NCI-H345 (cell line): Measurements from ENCODE around the gene IZUMO3.
"Not testable (repeated sequence)": the region's sequence is repeated elsewhere in the genome, so short reads cannot be mapped to it uniquely, and the experiment has no call there.

ENCODE experiments used
- DNase-seq: peaks from one replicate; lab custom pipeline; 2025; lab: John Stamatoyannopoulos, UW

The IZUMO3 gene, protein sequence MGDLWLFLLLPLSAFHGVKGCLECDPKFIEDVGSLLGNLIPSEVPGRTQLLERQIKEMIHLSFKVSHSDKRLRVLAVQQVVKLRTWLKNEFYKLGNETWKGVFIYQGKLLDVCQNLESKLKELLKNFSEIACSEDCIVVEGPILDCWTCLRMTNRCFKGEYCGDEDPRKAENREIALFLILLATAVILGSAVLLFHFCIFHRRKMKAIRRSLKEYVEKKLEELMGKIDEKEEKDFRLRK

DNA sequence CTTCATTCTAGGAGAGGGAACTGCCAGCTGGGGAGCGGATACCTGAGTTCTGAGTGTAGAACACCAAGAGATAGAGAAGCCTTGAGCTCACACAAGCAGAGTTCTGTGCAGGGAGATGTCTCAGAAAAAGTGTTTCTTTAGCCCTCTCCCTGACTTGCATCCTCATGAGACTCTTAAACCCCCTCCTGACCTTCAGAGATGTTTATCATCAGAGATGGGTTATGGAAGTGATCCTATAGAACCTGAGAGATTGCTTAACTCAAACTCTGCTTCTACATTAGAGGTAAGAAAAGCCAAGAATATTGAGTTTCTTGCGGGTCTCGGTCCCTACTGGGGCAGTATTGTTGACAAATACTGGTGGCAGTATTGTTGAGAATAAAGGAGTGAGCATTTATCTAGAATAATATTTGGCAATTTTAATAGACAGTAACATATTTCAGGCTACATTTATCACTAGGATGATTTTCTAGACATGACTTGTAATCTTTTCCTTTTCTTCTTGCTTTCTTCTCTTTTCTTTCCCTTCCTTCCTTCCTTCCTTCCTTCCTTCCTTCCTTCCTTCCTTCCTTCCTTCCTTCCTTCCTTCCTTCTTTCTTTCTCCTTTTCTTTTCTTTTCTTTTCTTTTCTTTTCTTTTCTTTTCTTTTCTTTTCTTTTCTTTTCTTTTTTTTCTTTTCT lies at the start of gene IZUMO3:
Gene IZUMO3, minus strand, starts transcription at position 51 of the 676 bp plus-strand sequence. CDS start 248 bp downstream, outside the sequence.
- no peak for DNase-seq

GRCh38 chr9:24594234-24594850 lies 48.6 kb upstream of the IZUMO3 start:
- DNase-seq: no peak

GRCh38 chr9:24590432-24590831 lies 44.7 kb upstream of the IZUMO3 start:
- no peak for DNase-seq

GRCh38 chr9:24587883-24588282 lies 42.2 kb upstream of the IZUMO3 start:
- DNase-seq: no peak

- no peak for DNase-seq
Observed at GRCh38 chr9:24582146-24583126, 36.7 kb upstream of the IZUMO3 start.

GRCh38 chr9:24580005-24580404 lies 34.3 kb upstream of the IZUMO3 start:
- DNase-seq: not testable (repeated sequence)

GRCh38 chr9:24572406-24572805 lies 26.7 kb upstream of the IZUMO3 start:
- no peak for DNase-seq

DNA sequence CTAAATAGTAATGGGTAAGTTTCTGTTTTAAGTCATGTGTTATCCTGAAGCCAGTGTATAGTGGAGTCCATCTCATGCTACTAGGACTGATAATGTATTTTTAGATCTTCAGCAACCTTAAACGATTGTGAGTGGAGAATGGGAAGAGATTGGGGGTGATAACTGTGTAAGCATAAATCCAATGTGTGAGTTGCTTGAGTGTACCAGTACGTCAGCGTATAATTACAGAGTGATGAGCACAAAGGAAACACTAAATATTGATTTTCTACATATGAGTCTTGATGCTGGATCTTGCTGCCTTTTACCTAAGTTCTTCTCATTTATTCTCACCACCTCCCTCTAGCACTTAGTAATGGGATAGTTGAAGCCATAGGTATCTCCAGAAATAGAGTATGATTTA lies 16.3 kb upstream of the IZUMO3 start:
- DNase-seq: no peak

DNA sequence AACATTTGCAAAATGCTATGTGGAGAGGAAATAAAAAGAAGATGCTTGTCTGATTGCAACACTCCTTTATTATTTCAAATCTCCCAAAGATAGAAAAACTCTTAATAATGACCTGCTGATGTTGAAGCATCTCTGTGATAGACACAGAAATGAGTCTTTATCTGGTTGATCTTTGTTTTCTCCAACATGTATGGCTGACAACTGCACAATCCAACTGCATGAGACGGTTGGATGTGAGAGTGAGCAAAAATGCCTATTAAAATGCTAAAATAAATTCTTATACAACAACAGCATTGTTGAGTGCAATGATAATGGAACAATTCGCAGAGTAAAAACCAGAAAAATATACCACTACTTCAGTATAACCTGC lies 7.5 kb upstream of the IZUMO3 start:
- no peak for DNase-seq

- DNase-seq: no peak
Observed at GRCh38 chr9:24552526-24553182, 7.0 kb upstream of the IZUMO3 start.

DNA sequence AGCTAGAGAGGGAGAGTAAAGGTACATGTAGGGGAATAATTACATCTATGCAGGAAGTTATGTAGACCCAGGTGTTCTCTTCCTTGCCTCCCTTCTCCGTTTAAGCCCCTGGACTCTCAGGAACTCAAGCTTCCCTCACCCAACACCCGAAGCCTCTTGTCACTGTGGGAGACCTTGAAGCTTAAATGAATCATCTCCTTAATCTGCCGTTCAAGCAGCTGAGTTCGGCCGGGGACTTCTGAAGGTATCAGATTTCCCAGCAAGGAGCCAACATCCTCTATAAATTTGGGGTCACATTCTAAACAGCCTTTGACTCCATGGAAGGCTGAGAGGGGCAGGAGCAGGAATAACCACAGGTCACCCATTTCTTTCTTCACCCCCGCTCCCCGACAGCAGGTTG lies 412 bp downstream of the IZUMO3 start:
- no peak for DNase-seq

- no peak for DNase-seq
Observed at GRCh38 chr9:24518545-24518944, 27.2 kb downstream of the IZUMO3 start.

- no peak for DNase-seq
Observed at GRCh38 chr9:24516463-24516862, 29.2 kb downstream of the IZUMO3 start.

GRCh38 chr9:24509850-24510249 lies 35.8 kb downstream of the IZUMO3 start:
- DNase-seq: no peak

DNA sequence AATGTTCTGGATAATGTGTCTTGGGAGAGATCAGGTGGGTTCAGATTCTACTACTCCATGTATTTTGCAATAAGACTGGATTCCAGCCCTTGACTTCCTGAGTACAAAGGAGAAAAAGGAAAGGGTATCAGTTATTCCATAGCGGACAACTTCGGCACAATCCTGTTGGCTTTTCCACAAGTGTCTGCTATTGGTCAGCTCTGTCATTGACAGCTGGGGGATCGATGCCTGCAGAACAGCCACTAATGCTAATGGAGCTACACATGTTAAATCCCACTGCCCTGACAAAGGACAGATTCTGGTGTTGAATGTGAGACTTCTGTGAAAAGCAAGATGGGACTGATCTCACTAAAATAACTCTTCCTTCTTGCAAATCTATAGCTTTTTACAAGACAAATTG lies 41.2 kb downstream of the IZUMO3 start:
- DNase-seq: no peak

GRCh38 chr9:24502206-24502937 lies 43.3 kb downstream of the IZUMO3 start:
- DNase-seq: no peak

DNA sequence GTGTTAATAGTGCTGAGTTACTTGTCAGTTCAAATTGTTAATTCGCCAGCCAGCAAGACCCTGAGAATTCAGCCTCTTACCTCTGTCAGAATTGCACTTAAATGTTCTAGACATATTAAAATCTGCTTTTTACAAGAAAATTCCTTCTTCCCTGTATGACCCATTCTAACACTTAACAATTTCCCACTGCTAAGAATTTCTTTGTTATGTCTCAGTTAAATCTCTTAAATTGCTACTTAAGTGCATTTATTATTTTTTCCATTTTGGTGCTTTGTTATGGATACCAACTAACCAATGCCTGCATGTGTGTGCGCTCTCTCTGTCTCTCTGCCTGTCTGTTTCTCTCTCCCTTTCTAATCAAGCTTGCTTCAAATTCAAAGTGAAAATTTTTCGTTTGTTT lies 44.9 kb downstream of the IZUMO3 start:
- no peak for DNase-seq

DNA sequence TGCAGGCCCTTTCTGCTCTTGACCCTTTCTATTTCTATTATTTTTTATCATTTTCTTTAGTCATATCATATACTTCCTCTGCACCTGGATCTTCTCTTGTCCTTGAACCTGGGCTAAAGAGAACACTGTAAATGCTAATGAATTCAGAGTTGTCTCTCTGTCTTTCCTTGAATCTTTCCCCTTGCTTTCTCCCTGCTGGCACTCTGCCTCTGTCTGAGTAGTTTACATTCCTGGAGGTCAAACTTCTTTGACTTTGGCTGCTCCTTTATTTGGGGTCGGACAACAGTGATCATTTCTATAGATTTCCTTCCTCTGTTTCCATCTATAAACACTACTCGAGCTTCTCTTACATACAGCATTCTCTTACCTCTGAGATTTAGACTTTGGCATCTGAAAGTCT lies 47.1 kb downstream of the IZUMO3 start:
- no peak for DNase-seq

DNA sequence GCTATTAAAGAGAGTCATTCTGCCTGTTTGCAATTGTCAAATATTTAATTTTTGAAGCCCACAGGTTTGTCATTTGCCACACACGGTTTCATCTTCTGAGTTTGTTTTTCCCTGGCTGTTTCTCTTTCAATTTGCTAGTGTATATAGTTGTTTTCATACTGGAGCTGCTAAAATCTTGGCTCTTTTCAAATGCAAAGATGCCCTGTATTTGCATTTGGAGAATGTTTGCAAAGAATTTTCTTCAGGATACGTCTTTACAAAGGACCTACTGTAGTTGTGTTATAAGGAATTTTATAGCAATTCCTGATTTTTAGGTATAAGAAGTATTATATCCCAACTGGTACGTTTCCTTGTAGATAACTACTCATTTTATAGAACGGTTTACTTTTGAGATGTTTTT lies 48.0 kb downstream of the IZUMO3 start:
- DNase-seq: no peak
